BJ (cell line): ENCODE results near the gene CTNNA1. TPM values are rescaled to one million over a fixed set of nuclear protein-coding genes. Genes with fewer than 3 reads are reported as not detected.
"Not testable (repeated sequence)": the region's sequence is repeated elsewhere in the genome, so short reads cannot be mapped to it uniquely, and the experiment has no call there.

Experiments
- CTCF ChIA-PET: fragments of 350-600 bp; formaldehyde crosslinking; extraction: SDS; loops from one replicate; lab custom pipeline; 2021; ENCODE audit warnings: antibody characterized with exemption, inconsistent platforms; lab: Yijun Ruan, JAX
- POLR2A ChIA-PET: fragments of 300-600 bp; sonication (Branson Sonifier 250); formaldehyde crosslinking; extraction: SDS; loops from one replicate; lab custom pipeline; 2021; ENCODE audit warnings: antibody characterized with exemption; lab: Charles Lee
- DNase-seq: peaks from one replicate; pipeline ENCODE4 v3.0.0-alpha.2; 2011; ENCODE audit warnings: low read depth
- H3K27me3 ChIP-seq: 2 replicates; pipeline ENCODE4 v1.6.0; 2011; ENCODE audit warnings: low read length; ENCODE audit not compliant: control insufficient read depth, insufficient read depth
- H3K36me3 ChIP-seq: 2 replicates; pipeline ENCODE4 v1.5.1; 2011; ENCODE audit warnings: low read length; ENCODE audit not compliant: control insufficient read depth, insufficient read depth
- H3K4me3 ChIP-seq: 2 replicates; pipeline ENCODE4 v1.5.1; 2011; ENCODE audit warnings: low read depth, mild to moderate bottlenecking, control low read depth, low read length
- polyA plus RNA-seq: library from polyadenylated mRNA; depleted of rRNA; stranded (reverse); fragments of >200 nt; gene quantifications from 2 replicates; pipeline ENCODE4 v1.2.3, GENCODE V29; 2011
- TF ChIP-seq, protein P1 (sequence below): IDR thresholded peaks from 2 replicates; pipeline ENCODE4 v1.5.1; 2011; ENCODE audit warnings: low read depth, mild to moderate bottlenecking, control low read depth, inconsistent platforms, low read length, moderate library complexity; ENCODE audit not compliant: insufficient read depth

CTNNA1 gene
- polyA plus RNA-seq, 1 experiment = 169 TPM

- H3K36me3 ChIP-seq = no peaks in the 10 kb centered on the region
- ChIA-PET CTCF (no interaction called here), POLR2A (no interaction called here)
- H3K4me3 ChIP-seq = no peak overlapping the region
- no peak for DNase-seq
- TF ChIP-seq, protein P1, sequence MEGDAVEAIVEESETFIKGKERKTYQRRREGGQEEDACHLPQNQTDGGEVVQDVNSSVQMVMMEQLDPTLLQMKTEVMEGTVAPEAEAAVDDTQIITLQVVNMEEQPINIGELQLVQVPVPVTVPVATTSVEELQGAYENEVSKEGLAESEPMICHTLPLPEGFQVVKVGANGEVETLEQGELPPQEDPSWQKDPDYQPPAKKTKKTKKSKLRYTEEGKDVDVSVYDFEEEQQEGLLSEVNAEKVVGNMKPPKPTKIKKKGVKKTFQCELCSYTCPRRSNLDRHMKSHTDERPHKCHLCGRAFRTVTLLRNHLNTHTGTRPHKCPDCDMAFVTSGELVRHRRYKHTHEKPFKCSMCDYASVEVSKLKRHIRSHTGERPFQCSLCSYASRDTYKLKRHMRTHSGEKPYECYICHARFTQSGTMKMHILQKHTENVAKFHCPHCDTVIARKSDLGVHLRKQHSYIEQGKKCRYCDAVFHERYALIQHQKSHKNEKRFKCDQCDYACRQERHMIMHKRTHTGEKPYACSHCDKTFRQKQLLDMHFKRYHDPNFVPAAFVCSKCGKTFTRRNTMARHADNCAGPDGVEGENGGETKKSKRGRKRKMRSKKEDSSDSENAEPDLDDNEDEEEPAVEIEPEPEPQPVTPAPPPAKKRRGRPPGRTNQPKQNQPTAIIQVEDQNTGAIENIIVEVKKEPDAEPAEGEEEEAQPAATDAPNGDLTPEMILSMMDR = no peak
- H3K27me3 ChIP-seq = no peaks in the 10 kb centered on the region
These were observed 14.8 kb upstream of the CTNNA1 start for GRCh38 chr5:138738399-138738798.

DNA sequence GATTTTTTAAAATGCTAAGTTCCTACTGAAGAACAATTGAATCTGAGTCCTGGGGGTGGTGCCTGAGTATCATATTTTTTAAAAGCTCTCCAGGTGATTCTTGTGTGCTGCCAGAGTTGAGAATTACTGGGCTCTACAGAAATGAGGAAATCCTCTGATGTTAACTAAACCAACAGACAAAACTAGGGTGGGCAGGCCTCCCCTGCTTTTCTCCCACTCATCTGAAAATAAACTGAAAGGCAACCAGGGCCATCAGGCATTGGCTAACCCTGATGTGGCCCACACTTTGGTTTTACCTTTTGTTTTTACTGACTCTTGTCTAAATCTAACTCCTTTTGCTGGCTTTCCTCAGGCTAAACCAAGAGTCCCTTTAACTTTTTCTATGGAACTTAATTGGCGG lies 13.3 kb upstream of the CTNNA1 start:
- no peaks in the 10 kb centered on the region for H3K36me3 ChIP-seq
- TF ChIP-seq, protein P1 = no peak
- no peaks in the 10 kb centered on the region for H3K27me3 ChIP-seq
- ChIA-PET CTCF (interaction anchor here (1.0 kb wide), 1 partner anchor 9 kb away, joined by 3 read pairs; no protein-coding TSS in a partner anchor), POLR2A (no interaction called here)
- no peak overlapping the region for H3K4me3 ChIP-seq
- DNase-seq = no peak

DNA sequence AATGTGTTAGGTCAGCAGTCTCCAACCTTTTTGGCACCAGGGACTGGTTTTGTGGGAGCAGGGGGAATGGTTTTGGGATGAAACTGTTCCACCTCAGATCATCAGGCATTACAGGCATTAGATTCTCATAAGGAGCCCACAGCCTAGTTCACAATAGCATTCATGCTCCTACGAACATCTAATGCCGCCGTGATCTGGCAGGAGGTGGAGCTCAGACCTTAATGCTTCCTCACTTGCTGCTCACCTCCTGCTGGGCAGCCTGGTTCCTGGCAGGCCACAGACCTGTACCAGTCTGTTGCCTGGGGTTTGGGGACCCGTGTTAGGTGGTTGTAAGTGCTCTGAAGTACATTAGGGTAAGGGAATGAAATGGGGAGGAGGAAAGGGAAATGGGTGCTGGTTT lies 9.7 kb upstream of the CTNNA1 start:
- DNase-seq = no peak
- TF ChIP-seq, protein P1 = no peak
- Histone ChIP-seq H3K27me3 (no peaks in the 10 kb centered on the region), H3K4me3 (no peak overlapping the region), H3K36me3 (no peaks in the 10 kb centered on the region)
- CTCF ChIA-PET = no interaction called here
- POLR2A ChIA-PET = no interaction called here

- ChIA-PET POLR2A (no interaction called here), CTCF (no interaction called here)
- Histone ChIP-seq H3K4me3 (no peak overlapping the region), H3K36me3 (no peaks in the 10 kb centered on the region), H3K27me3 (no peaks in the 10 kb centered on the region)
- DNase-seq = no peak
- TF ChIP-seq, protein P1 = no peak
These were observed 8.0 kb upstream of the CTNNA1 start for GRCh38 chr5:138745268-138745667.

DNA sequence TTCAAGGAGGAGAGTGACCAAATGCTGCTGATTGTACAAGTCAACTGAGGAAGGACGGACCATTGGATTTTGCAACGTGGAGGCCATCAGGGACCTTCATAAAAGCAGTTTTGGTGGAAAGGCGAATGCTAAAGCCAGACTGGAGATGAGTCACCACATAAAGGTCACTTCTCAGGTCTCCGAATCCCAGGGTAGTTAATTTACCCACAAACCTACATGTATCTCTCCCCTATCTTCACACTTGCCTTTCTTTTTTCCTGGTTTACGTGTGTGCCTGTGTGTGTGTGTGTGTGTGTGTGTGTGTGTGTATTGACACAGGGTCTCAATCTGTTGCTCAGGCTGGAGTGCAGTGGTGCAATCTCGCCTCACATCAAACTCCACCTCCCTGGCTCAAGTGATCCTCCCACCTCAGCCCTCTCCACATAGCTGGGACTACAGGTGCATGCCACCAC lies 4.6 kb upstream of the CTNNA1 start:
- no peaks in the 10 kb centered on the region for H3K36me3 ChIP-seq
- ChIA-PET POLR2A (no interaction called here), CTCF (interaction anchor here (1.0 kb wide), 1 partner anchor 8 kb away, joined by 3 read pairs; no protein-coding TSS in a partner anchor)
- TF ChIP-seq, protein P1 = no peak
- H3K27me3 ChIP-seq = no peaks in the 10 kb centered on the region
- no peak for DNase-seq
- H3K4me3 ChIP-seq = no peak overlapping the region

GRCh38 chr5:138751344-138751743 lies 1.9 kb upstream of the CTNNA1 start:
- H3K36me3 ChIP-seq, H3K4me3 ChIP-seq, DNase-seq, H3K27me3 ChIP-seq, POLR2A ChIA-PET: not testable (repeated sequence)
- CTCF ChIA-PET = interaction anchor here (0.6 to 1.0 kb wide), 2 partner anchors 52 to 500 kb away, joined by 3 read pairs; no protein-coding TSS in a partner anchor
